VCaP (cell line): Measurements from ENCODE around the gene CAB39.

Source experiments
- H3K27ac ChIP-seq: fragments of 450-650 bp; 2 replicates; pipeline ENCODE4 v1.5.1; 2017
- CTCF ChIP-seq: fragments of 450-650 bp; conservative IDR thresholded peaks from 2 replicates; pipeline ENCODE4 v1.5.1; 2017; ENCODE audit warnings: mild to moderate bottlenecking, moderate library complexity

CAB39 gene

DNA sequence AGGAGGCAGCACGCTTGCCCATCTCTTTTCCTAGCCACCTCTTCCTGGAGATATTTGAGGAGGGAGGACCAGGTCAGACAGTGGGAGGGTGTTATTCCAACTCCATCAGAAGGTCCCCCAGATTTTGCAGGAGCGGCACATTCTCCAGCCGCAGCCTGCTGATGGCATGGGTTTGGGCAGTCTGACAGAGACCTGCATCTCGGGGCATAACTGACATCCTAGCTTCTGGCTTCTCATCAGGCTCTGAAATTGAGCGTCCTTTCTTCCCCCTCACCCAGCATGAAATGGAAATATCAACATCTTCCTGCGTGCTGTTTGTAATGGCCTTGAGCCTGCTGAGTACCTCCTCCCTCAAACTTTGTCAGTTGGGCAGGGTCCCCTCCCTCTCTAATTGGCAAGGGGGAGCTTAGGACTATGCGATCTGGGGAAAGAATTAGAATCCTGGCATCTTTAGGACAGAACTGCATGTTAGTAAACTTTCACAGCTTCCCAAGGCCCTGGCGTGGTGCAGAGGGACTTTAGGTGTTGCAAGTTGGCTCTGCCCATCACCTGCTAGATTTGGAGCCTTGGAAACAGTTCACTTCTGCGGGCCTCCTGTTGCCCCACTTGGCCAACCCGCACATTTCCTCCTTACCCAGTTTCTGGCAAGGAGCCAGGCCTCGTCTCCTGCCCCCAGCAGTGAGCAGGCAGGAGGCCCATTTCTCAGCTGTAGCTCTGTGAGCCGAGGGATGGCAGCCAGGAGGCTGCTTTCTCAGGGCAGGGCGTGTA is 154.3 kb downstream of the CAB39 start:
- H3K27ac ChIP-seq: no peak overlapping the region
- no peak for TF ChIP-seq CTCF

- H3K27ac ChIP-seq: no peak overlapping the region
- no peak for TF ChIP-seq CTCF
These were observed 155.7 kb downstream of the CAB39 start for GRCh38 chr2:230868161-230868946.

- no peak for TF ChIP-seq CTCF
- H3K27ac ChIP-seq: no peak overlapping the region
These were observed 156.6 kb downstream of the CAB39 start for GRCh38 chr2:230868947-230869913.

DNA sequence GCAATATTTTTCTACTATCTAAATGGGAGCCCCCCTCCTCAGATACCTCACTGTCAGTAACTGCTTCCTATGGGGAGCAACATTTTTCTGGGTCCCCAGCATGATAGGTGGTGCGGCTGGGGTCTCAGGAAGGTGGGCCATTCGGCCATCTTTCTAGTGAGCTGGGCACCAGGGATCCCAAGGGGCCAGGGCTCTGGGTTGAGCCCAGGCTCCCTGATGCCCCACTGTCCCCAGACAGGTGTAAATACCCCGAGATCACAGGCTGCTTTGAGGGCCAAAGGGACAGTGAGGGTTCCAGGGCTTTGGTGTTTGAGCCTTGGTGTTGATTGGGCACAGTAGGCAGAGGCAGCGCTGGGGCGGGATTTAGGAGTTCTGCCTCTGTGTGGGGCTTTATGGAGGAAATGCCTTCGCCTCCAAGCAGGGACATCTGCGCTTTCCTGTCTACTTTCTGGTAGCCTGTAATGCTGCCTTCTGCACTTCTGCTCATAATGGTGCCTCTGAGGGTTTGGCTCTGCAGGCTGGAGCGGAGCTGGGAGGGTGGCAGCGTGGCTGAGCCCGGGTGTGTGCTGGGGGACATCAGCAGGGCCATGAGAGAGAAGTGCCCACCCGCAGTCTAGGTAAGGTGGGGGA is 157.4 kb downstream of the CAB39 start:
- no peak overlapping the region for H3K27ac ChIP-seq
- no peak for TF ChIP-seq CTCF
